HG03575 (cell line): ENCODE data around the gene SNPH.
"Not testable (repeated sequence)": the region's sequence is repeated elsewhere in the genome, so short reads cannot be mapped to it uniquely, and the experiment has no call there.

Source experiments
- ATAC-seq: cut with Tn5 transposase; IDR thresholded peaks from one replicate; pipeline ENCODE4 v1.9.1; 2021; ENCODE audit not compliant: unreplicated experiment, insufficient number of reproducible peaks, low FRiP score; ENCODE audit errors: extremely low read depth

The SNPH gene

GRCh38 chr20:1332749-1333300 lies 66.7 kb downstream of the SNPH start:
- no peak for ATAC-seq

GRCh38 chr20:1333462-1334369 lies 67.6 kb downstream of the SNPH start:
- no peak for ATAC-seq

- ATAC-seq = no peak
Measured at GRCh38 chr20:1334370-1334731, 68.3 kb downstream of the SNPH start.

GRCh38 chr20:1334761-1335160 lies 68.7 kb downstream of the SNPH start:
- ATAC-seq = no peak

GRCh38 chr20:1335961-1336698 lies 70.0 kb downstream of the SNPH start:
- no peak for ATAC-seq

GRCh38 chr20:1336699-1337367 lies 70.7 kb downstream of the SNPH start:
- no peak for ATAC-seq

GRCh38 chr20:1337441-1337840 lies 71.3 kb downstream of the SNPH start:
- ATAC-seq = no peak

GRCh38 chr20:1338096-1338495 lies 72.0 kb downstream of the SNPH start:
- no peak for ATAC-seq

- no peak for ATAC-seq
Measured at GRCh38 chr20:1338801-1339200, 72.7 kb downstream of the SNPH start.

GRCh38 chr20:1341561-1342265 lies 75.6 kb downstream of the SNPH start:
- ATAC-seq = no peak

GRCh38 chr20:1343446-1344124 lies 77.5 kb downstream of the SNPH start:
- ATAC-seq = not testable (repeated sequence)

- ATAC-seq = no peak
Measured at GRCh38 chr20:1345030-1345755, 79.1 kb downstream of the SNPH start.

GRCh38 chr20:1345756-1346093 lies 79.6 kb downstream of the SNPH start:
- ATAC-seq = no peak

GRCh38 chr20:1346315-1346969 lies 80.3 kb downstream of the SNPH start:
- ATAC-seq = no peak

GRCh38 chr20:1353956-1354355 lies 87.9 kb downstream of the SNPH start:
- ATAC-seq = no peak

GRCh38 chr20:1357921-1358671 lies 92.0 kb downstream of the SNPH start:
- no peak for ATAC-seq
